Fibroblast of skin of scalp (primary cell): ENCODE data around the gene GCNT1.

Source experiments
- DNase-seq: peaks from one replicate; pipeline ENCODE4 v3.0.0-alpha.2; 2013

GCNT1 gene

GRCh38 chr9:76539180-76539579 lies 80.2 kb downstream of the GCNT1 start:
- no peak for DNase-seq

GRCh38 chr9:76542360-76542759 lies 83.4 kb downstream of the GCNT1 start:
- DNase-seq, result no peak

GRCh38 chr9:76545191-76545590 lies 86.2 kb downstream of the GCNT1 start:
- DNase-seq, result no peak

DNA sequence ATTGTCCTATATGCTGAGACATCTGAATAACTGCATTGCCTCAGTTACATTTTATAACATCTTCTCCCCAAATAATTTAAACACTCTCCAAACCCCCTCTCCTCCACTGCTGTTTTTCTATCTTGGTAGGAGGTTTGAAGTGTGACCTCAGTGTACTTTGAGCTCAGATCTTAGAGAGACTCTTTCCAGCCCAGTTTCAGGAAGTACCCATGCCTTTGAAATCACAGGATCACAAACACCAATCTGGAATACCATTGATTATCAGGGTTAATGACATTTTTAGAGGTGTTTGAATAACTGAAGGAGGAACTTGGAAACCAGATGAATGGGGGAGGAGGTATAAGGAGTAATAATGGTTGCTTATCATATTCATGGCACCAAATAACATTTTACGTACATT lies 93.2 kb downstream of the GCNT1 start:
- no peak for DNase-seq

DNA sequence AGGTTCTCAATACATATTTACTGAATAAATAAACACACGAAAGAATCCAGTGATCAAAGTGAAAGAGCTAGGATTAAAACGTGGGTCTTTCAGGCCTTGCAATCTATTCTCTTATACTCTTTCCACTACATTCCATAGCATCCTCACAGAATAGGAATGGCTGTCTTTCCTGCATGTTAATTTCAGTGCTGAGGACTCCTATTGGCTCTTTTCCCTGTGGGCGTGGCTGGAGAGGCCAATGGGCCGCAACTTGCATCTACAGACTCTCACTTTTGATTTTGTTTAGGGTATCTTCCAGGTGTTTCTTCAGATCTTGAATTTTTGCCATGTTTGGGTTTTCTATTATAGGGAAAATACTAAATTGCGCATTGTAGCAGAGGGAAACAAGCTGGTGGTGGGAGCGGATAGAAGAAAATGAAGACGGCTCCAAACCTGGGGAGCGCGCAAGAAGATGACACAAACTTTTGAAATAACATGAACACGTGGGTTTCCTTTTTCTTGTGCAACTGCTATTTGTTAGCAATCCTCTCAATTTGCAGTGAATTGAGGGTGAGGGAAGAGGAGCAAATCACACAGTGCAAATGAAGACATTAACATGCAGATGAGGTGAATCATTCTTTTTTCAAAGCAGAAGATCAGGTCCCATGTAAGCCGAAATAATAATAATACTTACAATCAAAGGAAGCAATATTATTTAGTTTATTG lies 93.9 kb downstream of the GCNT1 start:
- no peak for DNase-seq

GRCh38 chr9:76553680-76554079 lies 94.7 kb downstream of the GCNT1 start:
- no peak for DNase-seq
